Uterus (tissue), 4 donors: ENCODE measurements around the gene MINDY1. TPM values are rescaled to one million over a fixed set of nuclear protein-coding genes. Genes with fewer than 3 reads are reported as not detected.

Experiments
- DNase-seq, 2 donors: peaks; one replicate each; pipeline ENCODE4 v3.0.0-alpha.2; 2019 to 2020
- H3K27ac ChIP-seq, 2 donors: fragments of 200-600 bp; sonication (generic); 1 replicate in 1 of 2; 2 replicates in 1 of 2; pipeline ENCODE4 v1.5.1; 2016 to 2018
- H3K27me3 ChIP-seq, 2 donors: fragments of 200-600 bp; sonication (generic); one replicate each; pipeline ENCODE4 v1.5.1; 2018 to 2019; ENCODE audit warnings: control low read depth in 1 of 2
- H3K36me3 ChIP-seq, 2 donors: fragments of 200-600 bp; sonication (generic); one replicate each; pipeline ENCODE4 v1.5.1; 2019; ENCODE audit warnings: control low read depth in 1 of 2
- H3K4me1 ChIP-seq, 2 donors: fragments of 200-600 bp; sonication (generic); one replicate each; pipeline ENCODE4 v1.5.1; 2018 to 2019; ENCODE audit warnings: control low read depth in 1 of 2
- H3K4me3 ChIP-seq, 2 donors: fragments of 200-600 bp; sonication (generic); 1 replicate in 1 of 2; 2 replicates in 1 of 2; pipeline ENCODE4 v1.5.1; 2018 to 2019; ENCODE audit warnings: mild to moderate bottlenecking in 1 of 2
- H3K9me3 ChIP-seq, 2 donors: fragments of 200-600 bp; sonication (generic); one replicate each; pipeline ENCODE4 v1.5.1; 2019; ENCODE audit warnings: control low read depth in 1 of 2
- POLR2A ChIP-seq, 2 donors: fragments of 450-650 bp; IDR thresholded peaks; one replicate each; pipeline ENCODE4 v1.6.1; 2016; ENCODE audit warnings: antibody characterized with exemption in 2 of 2, mild to moderate bottlenecking in 1 of 2, moderate library complexity in 1 of 2
- intact Hi-C: fragments of 100-400 bp; cut with DNase I; formaldehyde crosslinking; loops from one replicate; pipeline ENCODE4 v1.15.1; 2023; ENCODE audit warnings: low total_unique reads
- total RNA-seq, 4 donors: library from RNA; depleted of rRNA in 3 of 4; stranded (reverse); fragments of >200 nt in 3 of 4; gene quantifications; one replicate each; pipeline versions ENCODE4 v1.1.0 to v1.2.4, GENCODE V29; 2014 to 2023
- TF ChIP-seq, protein P1 (sequence below), 4 experiments: fragments of 200-600 bp in 2 of 4; fragments of 450-650 bp in 2 of 4; sonication (generic) in 2 of 4; IDR thresholded peaks; one replicate each; pipeline ENCODE4 v1.5.1; 2016 to 2019; ENCODE audit warnings: antibody characterized with exemption in 4 of 4, mild to moderate bottlenecking in 2 of 4, moderate library complexity in 1 of 4
- donor health status: DM: yes; HTN: yes; CAD: no.

The MINDY1 gene
- total RNA-seq, 4 donors from 2014 or later = 10.0 to 37.7 (median 24.6) TPM

DNA sequence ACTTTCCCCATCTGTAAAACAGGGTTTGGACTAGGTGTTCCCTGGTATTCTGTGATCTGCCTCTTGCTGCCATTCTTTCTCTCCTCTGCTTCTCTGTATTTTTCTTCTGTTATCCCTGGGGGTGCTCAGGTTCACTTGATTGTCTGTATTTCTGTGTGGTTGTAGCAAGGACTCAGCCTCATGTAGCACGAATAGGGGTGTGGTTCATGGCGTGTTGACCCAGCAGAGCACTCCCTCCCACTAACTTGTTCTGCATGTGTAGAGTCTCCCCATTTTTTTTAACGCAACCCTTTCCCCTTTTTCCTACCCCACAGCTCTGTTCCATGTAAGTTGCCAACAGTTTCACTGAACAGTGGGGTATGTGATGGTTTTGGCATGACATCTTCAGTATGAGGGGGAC lies 28.5 kb upstream of the MINDY1 start:
- H3K27me3 ChIP-seq = no peaks in the 10 kb centered on the region
- intact Hi-C loops = no loop called here
- no peak for DNase-seq
- no peaks in the 10 kb centered on the region for H3K4me1 ChIP-seq
- H3K4me3 ChIP-seq = no peak overlapping the region
- H3K9me3 ChIP-seq = no peaks in the 10 kb centered on the region
- TF ChIP-seq POLR2A (IDR thresholded peaks at IDR 0.05) = no peak
- TF ChIP-seq, protein P1, sequence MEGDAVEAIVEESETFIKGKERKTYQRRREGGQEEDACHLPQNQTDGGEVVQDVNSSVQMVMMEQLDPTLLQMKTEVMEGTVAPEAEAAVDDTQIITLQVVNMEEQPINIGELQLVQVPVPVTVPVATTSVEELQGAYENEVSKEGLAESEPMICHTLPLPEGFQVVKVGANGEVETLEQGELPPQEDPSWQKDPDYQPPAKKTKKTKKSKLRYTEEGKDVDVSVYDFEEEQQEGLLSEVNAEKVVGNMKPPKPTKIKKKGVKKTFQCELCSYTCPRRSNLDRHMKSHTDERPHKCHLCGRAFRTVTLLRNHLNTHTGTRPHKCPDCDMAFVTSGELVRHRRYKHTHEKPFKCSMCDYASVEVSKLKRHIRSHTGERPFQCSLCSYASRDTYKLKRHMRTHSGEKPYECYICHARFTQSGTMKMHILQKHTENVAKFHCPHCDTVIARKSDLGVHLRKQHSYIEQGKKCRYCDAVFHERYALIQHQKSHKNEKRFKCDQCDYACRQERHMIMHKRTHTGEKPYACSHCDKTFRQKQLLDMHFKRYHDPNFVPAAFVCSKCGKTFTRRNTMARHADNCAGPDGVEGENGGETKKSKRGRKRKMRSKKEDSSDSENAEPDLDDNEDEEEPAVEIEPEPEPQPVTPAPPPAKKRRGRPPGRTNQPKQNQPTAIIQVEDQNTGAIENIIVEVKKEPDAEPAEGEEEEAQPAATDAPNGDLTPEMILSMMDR (IDR thresholded peaks at IDR 0.05) = no peak
- no peaks in the 10 kb centered on the region for H3K36me3 ChIP-seq
- H3K27ac ChIP-seq = no peak overlapping the region

DNA sequence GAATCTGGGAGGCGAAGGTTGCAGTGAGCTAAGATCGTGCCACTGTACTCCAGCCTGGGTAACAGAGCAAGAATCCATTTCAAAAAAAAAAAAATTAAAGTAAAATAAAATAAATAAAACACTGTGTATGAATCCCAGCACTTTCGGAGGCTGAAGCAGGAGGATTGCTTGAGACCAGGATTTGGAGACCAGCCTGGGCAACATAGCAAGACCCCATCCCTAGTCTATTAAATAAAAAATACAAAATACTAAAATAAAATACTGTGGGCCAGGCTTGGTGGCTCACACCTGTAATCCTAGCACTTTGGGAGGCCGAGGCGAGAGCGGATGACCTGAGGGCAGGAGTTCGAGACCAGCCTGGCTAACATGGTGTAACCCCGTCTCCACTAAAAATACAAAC lies 25.5 kb upstream of the MINDY1 start:
- intact Hi-C loops = no loop called here
- Histone ChIP-seq H3K4me1 (no peaks in the 10 kb centered on the region), H3K27me3 (no peaks in the 10 kb centered on the region), H3K27ac (no peak overlapping the region), H3K9me3 (no peaks in the 10 kb centered on the region), H3K36me3 (no peaks in the 10 kb centered on the region), H3K4me3 (no peak overlapping the region)
- no peak for DNase-seq
- TF ChIP-seq, protein P1 (IDR thresholded peaks at IDR 0.05) = no peak
- no peak for TF ChIP-seq POLR2A (IDR thresholded peaks at IDR 0.05)

DNA sequence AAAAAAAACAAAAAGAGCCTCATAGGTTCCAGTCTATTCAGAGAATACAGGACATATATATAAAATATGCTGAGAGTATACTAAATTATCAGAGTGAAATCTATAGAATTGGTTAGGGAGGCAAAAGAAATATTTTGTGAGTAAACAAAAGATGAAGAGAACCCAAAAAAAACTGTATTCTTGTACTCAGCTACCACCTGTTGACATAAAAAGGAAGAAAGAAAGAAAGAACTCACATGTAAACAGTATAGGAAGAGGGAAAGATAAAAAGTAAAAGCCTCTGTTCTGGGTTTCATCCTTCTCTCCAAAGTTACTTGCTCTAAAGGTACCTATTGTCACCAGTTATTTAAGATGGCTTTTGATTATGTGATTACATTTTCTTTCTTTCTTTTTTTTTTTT lies 19.8 kb upstream of the MINDY1 start:
- TF ChIP-seq, protein P1 (IDR thresholded peaks at IDR 0.05) = no peak
- no peak for TF ChIP-seq POLR2A (IDR thresholded peaks at IDR 0.05)
- Histone ChIP-seq H3K27ac (no peak overlapping the region), H3K36me3 (no peaks in the 10 kb centered on the region), H3K4me1 (no peaks in the 10 kb centered on the region), H3K4me3 (no peak overlapping the region), H3K9me3 (no peaks in the 10 kb centered on the region), H3K27me3 (no peaks in the 10 kb centered on the region)
- DNase-seq = no peak
- intact Hi-C loops = no loop called here

DNA sequence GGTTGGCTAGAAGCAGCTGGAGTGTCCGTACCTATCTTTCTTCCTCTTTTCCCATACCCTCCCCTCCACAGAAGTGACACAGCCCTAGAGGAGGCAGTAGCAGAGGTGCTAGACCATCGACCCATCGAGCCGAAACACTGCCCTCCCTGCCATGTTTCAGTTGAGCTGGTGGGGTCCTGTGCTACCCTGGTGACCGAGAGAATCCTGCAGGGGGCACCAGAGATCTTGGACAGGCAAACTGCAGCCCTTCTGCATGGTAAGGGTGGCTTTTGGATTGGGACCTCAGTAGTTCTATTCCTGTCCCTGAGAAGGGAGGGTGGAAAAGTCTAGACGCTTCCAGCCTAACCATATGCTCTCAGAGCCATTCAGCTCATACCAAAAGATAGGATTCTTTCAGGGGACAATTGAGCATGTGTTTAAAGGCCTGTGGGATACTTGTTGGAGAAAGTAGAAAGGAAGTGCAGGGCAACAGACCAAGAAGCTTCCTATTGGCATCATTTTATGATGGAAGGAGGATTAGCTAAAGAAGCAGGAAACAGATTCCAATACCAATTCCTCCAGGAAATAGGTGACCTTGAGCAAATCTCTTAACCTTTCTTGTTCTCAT lies 17.9 kb upstream of the MINDY1 start:
- Histone ChIP-seq H3K36me3 (no peaks in the 10 kb centered on the region), H3K4me1 (no peaks in the 10 kb centered on the region), H3K27me3 (no peaks in the 10 kb centered on the region), H3K27ac (peak overlapping the region; percentile 37 to 60), H3K9me3 (no peaks in the 10 kb centered on the region), H3K4me3 (no peak overlapping the region)
- TF ChIP-seq, protein P1 (IDR thresholded peaks at IDR 0.05) = peak; percentile 52 to 75 (median 68)
- no peak for TF ChIP-seq POLR2A (IDR thresholded peaks at IDR 0.05)
- DNase-seq = peak; percentile 72 to 80
- intact Hi-C loops = no loop called here

DNA sequence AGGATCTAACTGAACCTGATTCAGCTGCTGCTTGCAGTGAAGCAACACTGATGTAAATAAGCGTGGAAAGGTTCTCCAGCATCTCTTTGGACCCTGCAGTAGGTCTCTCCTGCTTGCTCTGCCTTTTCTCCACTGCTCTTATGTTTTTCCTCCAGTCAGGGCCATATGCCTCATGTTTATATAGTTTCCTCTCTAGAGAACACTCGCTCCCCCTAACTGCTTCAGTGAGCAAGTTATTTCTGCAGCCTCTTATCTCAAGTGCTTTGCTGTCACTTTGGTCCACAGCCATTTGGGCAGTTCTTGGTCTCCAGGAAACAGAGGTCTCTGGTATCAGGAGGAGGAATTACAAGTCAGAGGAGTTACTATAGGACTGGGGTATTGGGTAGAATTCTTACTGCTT lies 6.8 kb upstream of the MINDY1 start:
- Histone ChIP-seq H3K27me3 (no peaks in the 10 kb centered on the region), H3K4me1 (no peaks in the 10 kb centered on the region), H3K27ac (no peak overlapping the region), H3K4me3 (no peak overlapping the region), H3K36me3 (no peaks in the 10 kb centered on the region), H3K9me3 (no peaks in the 10 kb centered on the region)
- intact Hi-C loops = no loop called here
- TF ChIP-seq, protein P1 (IDR thresholded peaks at IDR 0.05) = no peak
- no peak for TF ChIP-seq POLR2A (IDR thresholded peaks at IDR 0.05)
- no peak for DNase-seq
